Posterior cingulate gyrus (tissue), 11 donors: Measurements from ENCODE around the gene CADM1.

Source experiments
- DNase-seq, 10 donors: peaks; one replicate each; pipeline versions ENCODE4 v3.0.0 to v3.0.0-alpha.2; 2020 to 2021; ENCODE audit warnings: mixed read lengths in 3 of 10
- intact Hi-C: fragments of 100-400 bp; cut with DNase I; formaldehyde crosslinking; loops from one replicate; pipeline ENCODE4 v1.15.1; 2023

CADM1 gene

GRCh38 chr11:115330684-115331482 lies 173.3 kb downstream of the CADM1 start:
- peak in 1 of 10 donors; percentile 55 for DNase-seq
- intact Hi-C loops: no loop called here

DNA sequence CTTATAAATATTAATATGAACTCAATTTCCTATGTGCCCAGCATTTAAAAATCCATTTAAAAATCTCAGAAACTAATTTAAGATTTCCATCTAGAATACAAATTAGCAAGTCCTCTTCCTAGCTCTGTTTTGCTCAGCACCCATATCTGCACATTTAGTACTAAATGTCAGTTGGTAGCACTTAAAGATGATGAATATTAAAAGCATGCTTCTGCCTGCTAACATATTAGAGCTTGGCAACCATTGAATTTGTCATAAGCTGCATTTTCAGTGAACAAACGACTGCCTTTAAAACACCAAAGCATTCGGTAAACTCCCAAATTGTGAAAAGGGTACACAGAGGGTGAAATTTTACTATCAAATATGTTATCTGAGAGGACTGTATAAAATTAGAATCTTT lies 177.7 kb downstream of the CADM1 start:
- intact Hi-C loops: loop anchor here (5.0 kb wide), 1 partner anchor 951 kb away; no protein-coding TSS in a partner anchor
- no peak for DNase-seq

DNA sequence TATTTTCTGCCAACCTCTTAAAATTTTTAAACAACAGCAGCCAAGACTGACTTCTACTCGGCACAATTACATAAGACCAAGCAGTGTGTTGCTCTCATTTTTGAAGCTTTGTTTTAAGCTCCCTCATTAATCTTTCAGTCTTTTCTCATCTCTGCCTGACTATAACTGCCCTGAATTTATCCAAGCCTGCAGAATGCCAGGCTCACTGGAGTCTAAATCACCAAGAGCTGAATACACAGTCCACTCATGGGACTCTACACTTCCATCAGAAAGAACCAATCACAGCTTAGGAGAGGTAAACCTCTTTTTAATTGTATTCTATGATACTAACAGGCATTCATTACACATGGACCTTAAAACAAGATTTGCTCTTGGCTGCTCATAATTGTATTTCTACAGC lies 178.7 kb downstream of the CADM1 start:
- intact Hi-C loops: loop anchor here (5.0 kb wide), 1 partner anchor 952 kb away; no protein-coding TSS in a partner anchor
- no peak for DNase-seq

GRCh38 chr11:115324581-115325432 lies 179.4 kb downstream of the CADM1 start:
- intact Hi-C loops: loop anchor here (5.0 kb wide), 2 partner anchors 897 to 952 kb away; no protein-coding TSS in a partner anchor
- DNase-seq: peak in 2 of 10 donors; percentile 18 to 38

DNA sequence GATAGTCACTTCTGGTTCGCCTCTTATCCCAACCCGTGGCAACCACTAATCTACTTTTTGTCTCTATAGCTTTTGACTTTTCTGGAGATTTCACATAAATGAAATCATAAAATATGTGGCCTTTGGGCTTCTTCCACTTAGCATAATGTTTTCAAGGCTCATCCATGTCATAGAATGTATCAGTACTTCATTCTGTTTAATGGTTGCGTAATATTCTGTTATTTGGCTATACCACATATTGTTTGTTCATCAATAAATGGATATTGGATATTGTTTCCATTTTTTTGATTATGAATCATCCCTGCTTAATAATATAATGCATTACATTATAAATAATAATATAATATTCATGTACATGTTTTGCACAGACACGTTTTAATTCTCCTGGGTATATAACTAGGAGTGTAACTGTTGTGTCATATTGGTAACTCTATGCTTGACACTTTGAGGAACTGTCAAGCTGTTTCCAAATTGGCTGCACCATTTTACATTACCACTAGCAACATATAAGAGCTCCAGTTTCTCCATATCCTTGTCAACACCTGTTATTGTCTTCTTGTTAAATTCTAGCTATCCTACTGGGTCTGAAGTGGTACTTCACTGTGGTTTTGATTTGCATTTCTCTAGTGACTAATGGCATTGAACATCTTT lies 181.5 kb downstream of the CADM1 start:
- intact Hi-C loops: loop anchor here (5.0 kb wide), 1 partner anchor 900 kb away; no protein-coding TSS in a partner anchor
- DNase-seq: no peak

- intact Hi-C loops: loop anchor here (5.0 kb wide), 1 partner anchor 901 kb away; no protein-coding TSS in a partner anchor
- no peak for DNase-seq
Observed at GRCh38 chr11:115321605-115322289, 182.5 kb downstream of the CADM1 start.

- DNase-seq: no peak
- intact Hi-C loops: no loop called here
Observed at GRCh38 chr11:115317277-115318185, 186.7 kb downstream of the CADM1 start.

- no peak for DNase-seq
- intact Hi-C loops: no loop called here
Observed at GRCh38 chr11:115316696-115317095, 187.5 kb downstream of the CADM1 start.

DNA sequence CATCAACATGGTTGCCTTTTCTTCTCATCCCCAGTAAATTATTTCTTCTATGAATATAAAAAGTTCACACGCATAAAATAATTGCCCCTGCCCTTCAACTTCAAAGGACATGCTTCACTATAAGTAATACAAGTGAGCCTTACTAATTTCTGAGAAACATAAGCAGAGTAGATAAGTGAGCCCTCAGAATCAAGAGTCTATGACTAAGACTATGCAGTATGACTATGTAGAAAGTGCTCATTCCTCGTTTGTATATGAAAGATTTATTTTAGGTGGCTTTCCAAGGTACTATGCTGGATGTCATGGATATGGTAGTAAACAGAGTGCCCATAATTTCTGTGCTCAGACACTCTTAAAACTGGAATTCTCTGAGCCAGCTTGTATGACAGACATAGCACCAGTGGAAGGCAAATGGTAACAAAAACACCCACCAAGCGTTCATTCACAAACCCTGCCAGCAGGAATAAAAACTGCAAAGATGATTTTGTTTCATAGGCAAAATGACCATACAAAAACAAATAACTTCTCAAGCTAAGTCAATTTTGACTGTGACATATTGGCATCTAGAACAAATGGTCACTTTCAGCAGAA lies 189.8 kb downstream of the CADM1 start:
- DNase-seq: no peak
- intact Hi-C loops: no loop called here

DNA sequence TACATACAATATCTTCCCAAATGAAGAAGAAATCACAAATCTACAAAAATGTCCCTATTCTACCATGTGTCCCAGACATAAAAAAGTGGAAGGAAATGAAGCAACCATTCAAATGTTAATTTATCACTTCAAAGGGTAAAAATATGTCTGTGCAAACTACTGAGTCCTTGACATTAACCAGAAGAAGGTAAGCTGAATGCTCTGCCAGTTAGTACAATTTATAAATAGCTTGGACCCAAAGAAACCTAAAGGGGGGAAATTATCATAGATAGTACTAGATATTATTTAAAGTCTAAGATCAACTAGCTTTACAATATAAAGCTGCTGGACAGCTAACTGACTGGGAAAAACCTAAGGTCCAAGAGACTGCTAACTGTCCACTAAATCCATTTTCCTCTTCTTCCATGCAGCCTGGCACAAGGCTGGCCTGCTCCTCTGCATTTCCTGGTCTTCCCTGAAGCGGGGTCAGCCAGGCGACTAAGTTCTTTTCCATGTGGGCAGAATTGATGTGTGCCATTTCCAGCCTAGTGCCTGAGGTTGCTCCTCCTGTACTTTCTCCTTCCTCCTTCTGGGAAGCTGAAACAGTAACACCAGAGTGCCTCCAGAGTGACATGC lies 190.9 kb downstream of the CADM1 start:
- intact Hi-C loops: no loop called here
- DNase-seq: no peak

- no peak for DNase-seq
- intact Hi-C loops: no loop called here
Observed at GRCh38 chr11:115311949-115312348, 192.3 kb downstream of the CADM1 start.

DNA sequence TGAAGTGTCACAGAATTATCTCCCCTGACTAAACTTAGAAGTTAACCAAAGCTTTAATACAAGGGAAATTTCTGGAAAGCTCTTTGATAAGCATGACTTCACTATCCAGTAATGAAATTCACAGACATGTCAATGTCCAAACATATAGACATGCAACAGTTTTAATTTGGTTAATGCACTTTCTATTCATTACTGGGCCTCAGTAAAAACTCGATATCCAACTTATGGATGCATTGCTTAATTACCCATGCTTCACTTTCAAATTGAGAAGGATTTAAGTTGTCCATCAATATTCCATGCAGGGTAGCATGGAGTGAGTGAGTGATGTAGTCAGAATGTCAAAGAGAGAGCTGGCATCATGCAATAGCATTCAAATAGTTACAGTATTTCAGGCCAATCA lies 197.5 kb downstream of the CADM1 start:
- intact Hi-C loops: no loop called here
- no peak for DNase-seq

DNA sequence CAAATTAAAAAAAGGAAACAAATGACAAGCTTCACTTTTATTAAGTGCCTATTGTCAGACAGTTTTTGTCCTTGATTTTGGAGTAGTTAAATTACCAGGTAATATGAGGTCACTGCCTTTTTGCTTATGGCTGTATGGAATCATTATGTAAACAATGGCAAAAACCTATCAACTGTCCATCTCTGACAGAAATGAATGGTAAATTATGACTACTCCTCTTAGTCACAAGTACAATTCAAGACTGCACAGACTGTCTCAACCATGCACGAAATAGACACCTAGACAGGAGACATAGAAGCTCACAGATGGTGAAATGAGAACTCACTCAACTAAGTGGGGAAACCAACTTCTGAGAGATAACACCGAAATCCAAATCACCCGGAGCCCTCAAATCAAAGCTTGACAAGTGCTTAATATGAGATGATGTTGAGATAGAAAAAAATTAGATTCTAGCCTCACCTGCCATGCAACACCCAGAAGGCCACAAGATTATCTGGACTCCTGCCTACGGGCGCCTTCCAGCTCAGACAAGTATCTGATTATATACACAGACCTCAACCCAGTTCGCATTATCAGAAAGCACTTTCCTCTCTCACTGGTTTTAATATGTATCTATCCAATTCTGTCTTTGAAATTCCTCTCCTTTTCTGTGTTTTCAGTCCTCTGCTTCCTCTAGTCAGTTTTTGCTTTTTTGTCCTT lies 199.3 kb downstream of the CADM1 start:
- intact Hi-C loops: no loop called here
- DNase-seq: no peak

- intact Hi-C loops: no loop called here
- DNase-seq: no peak
Observed at GRCh38 chr11:115303929-115304531, 200.2 kb downstream of the CADM1 start.

DNA sequence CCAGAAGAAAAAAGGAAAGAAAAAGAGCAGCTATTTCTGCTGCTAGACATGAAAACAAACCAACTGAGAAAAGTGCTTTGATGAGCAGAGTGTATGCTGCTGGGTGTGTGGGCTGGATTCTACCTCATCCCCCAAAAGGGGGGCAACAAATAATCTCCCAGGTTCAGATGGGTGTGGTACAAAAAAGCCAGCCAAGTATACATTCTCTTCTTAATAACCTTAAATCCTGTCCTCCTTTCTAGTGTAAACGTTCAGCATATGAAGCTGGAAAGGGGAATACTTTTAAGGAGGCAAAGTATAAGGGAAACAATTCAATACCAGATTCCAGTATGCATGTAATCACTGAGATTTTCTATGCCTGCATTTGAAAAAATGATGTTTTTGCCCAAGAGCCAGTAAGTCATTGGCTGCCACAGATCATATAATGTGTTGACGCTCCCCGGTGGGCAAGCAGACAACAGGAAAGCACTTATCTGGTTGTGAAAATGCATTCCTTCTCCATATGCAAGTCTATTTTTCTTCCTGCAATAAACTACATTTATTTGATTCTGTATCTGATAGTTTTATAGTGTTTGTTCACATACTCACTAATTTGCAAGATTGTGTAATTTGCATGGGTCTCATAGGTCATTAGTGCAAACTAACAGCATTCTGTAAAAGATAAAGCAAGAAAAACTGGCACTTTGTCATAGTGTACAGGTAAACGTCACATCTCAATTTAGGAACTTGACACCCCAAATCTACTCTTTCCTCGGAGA lies 201.1 kb downstream of the CADM1 start:
- intact Hi-C loops: no loop called here

GRCh38 chr11:115300660-115301428 lies 203.4 kb downstream of the CADM1 start:
- intact Hi-C loops: no loop called here
- no peak for DNase-seq

More for the DNA sequence above, 201.1 kb downstream of the CADM1 start:
- no peak for DNase-seq
